Measurements from ENCODE around the gene SEMA7A.

Gene SEMA7A

GRCh38 chr15:74451861-74452835, 18.4 kb upstream of the SEMA7A start:
- no peak for DNase-seq

- DNase-seq: no peak
Measured at GRCh38 chr15:74451322-74451721, 17.6 kb upstream of the SEMA7A start.

- DNase-seq: no peak
Measured at GRCh38 chr15:74449643-74450205, 16.0 kb upstream of the SEMA7A start.

- DNase-seq: no peak
Measured at GRCh38 chr15:74449095-74449494, 15.3 kb upstream of the SEMA7A start.

GRCh38 chr15:74445816-74446763, 12.3 kb upstream of the SEMA7A start:
- no peak for DNase-seq

- no peak for DNase-seq
Measured at GRCh38 chr15:74444106-74445062, 10.6 kb upstream of the SEMA7A start.

- DNase-seq: no peak
Measured at GRCh38 chr15:74443100-74443909, 9.5 kb upstream of the SEMA7A start.

- no peak for DNase-seq
Measured at GRCh38 chr15:74442604-74443003, 8.8 kb upstream of the SEMA7A start.

GRCh38 chr15:74442063-74442462, 8.3 kb upstream of the SEMA7A start:
- DNase-seq: no peak

- no peak for DNase-seq
Measured at GRCh38 chr15:74441248-74441941, 7.6 kb upstream of the SEMA7A start.

GRCh38 chr15:74438721-74439316, 5.1 kb upstream of the SEMA7A start:
- DNase-seq: no peak

- DNase-seq: no peak
Measured at GRCh38 chr15:74438206-74438605, 4.4 kb upstream of the SEMA7A start.

- no peak for DNase-seq
Measured at GRCh38 chr15:74434263-74435136, 742 bp upstream of the SEMA7A start.

- DNase-seq: no peak
Measured at GRCh38 chr15:74432968-74433591, 678 bp downstream of the SEMA7A start.

- DNase-seq: no peak
Measured at GRCh38 chr15:74432271-74432967, 1.3 kb downstream of the SEMA7A start.

GRCh38 chr15:74431645-74432044, 2.1 kb downstream of the SEMA7A start:
- no peak for DNase-seq

- no peak for DNase-seq
Measured at GRCh38 chr15:74431116-74431515, 2.6 kb downstream of the SEMA7A start.

GRCh38 chr15:74430510-74430951, 3.2 kb downstream of the SEMA7A start:
- no peak for DNase-seq
